ENCODE measurements around the gene MPPED1.

DNA sequence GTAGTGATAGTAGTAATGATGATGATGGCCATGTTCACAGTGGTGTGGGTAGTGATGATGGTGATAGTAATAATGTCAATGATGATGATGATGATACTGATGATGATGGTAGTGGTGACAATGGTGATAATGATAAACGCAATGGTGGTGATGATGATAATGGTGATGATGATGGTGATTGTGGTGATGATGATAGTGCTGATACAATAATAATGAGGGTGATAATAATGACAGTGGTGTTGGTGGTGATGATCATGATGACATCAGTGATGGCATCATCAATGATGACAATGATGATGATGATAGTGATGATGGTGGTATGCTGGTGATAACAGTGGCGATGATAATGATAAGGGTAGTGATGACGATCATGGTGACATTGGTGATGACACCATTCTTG, 92.3 kb downstream of the MPPED1 start:
- TF ChIP-seq EZH2 (IDR thresholded peaks at IDR 0.05) (no peak), POLR2AphosphoS5 (IDR thresholded peaks at IDR 0.05; ENCODE audit: borderline replicate concordance, low read depth, low read length) (no peak), FOXP2 (optimal IDR thresholded peaks at IDR 0.05; ENCODE audit: control extremely low read depth, extremely low read length, insufficient read depth) (no peak)
